ENCODE results near the gene RBM19.

RBM19 gene

DNA sequence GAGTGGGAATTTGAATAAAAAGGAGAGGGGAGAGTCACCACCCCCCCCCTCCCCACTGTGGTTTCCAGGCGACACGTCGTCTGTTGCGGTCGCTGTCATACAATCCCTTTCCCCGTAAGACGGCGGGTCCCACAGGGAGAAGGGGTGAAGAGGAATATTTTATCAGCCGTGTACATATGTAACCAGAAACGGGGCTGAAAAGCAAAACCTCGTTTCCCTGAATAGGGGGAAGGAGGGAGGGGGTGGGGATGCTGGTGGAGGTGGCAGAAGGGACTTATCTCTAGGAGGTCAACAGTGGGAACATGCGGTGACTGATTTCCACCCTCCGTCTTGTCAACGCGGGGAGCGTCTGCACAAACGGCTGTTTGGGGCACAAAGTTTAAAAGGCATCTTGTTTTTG is 171.4 kb downstream of the RBM19 start:
- Histone ChIP-seq H3K9ac (ENCODE audit: low read length) (no peak overlapping the region), H2AFZ (ENCODE audit: low read length) (no peak overlapping the region), H3K4me3 (ENCODE audit: low read depth, low read length, poor library complexity, severe bottlenecking) (no peak overlapping the region), H3F3A (ENCODE audit: insufficient read depth, low read length) (no peaks in the 10 kb centered on the region), H3K79me2 (ENCODE audit: insufficient read depth, low read length) (no peaks in the 10 kb centered on the region), H3K27ac (ENCODE audit: low read depth, low read length, poor library complexity, severe bottlenecking) (no peak overlapping the region), H3K4me2 (ENCODE audit: low read length) (no peak overlapping the region), H3K27me3 (ENCODE audit: insufficient read depth, low read length) (no peaks in the 10 kb centered on the region), H3K9me3 (ENCODE audit: low read length) (no peaks in the 10 kb centered on the region), H3K36me3 (ENCODE audit: insufficient read depth, low read length) (no peaks in the 10 kb centered on the region), H3K9me2 (ENCODE audit: low read depth, low read length) (no peaks in the 10 kb centered on the region), H3K4me1 (ENCODE audit: insufficient read depth, low read length, severe bottlenecking) (peaks cover 7% of the 10 kb centered on the region), H4K20me1 (ENCODE audit: insufficient read depth, low read length) (no peaks in the 10 kb centered on the region)
- no peak for TF ChIP-seq EZH2 (IDR thresholded peaks at IDR 0.05; ENCODE audit: borderline replicate concordance, low read length)
- TF ChIP-seq, protein P1, sequence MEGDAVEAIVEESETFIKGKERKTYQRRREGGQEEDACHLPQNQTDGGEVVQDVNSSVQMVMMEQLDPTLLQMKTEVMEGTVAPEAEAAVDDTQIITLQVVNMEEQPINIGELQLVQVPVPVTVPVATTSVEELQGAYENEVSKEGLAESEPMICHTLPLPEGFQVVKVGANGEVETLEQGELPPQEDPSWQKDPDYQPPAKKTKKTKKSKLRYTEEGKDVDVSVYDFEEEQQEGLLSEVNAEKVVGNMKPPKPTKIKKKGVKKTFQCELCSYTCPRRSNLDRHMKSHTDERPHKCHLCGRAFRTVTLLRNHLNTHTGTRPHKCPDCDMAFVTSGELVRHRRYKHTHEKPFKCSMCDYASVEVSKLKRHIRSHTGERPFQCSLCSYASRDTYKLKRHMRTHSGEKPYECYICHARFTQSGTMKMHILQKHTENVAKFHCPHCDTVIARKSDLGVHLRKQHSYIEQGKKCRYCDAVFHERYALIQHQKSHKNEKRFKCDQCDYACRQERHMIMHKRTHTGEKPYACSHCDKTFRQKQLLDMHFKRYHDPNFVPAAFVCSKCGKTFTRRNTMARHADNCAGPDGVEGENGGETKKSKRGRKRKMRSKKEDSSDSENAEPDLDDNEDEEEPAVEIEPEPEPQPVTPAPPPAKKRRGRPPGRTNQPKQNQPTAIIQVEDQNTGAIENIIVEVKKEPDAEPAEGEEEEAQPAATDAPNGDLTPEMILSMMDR (IDR thresholded peaks at IDR 0.05; ENCODE audit: low read length) = no peak

DNA sequence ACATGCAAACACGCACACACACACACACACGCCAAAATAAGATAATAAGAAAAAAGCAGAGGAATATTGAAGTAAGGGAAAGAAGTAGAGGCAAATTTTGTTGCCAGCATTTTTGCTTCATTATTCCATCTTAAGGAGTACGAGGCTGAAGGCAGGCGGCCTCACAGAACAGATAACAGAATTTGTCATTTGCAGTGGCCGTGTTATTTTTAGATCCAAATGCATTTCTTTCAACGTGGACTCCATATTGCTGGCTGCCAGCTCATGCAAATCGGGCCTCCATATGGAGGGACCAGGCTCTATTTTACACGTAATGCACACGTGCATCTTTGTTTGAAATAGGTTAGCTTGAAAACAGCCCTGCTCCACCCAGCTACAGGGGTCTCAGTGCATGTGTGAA is 172.9 kb downstream of the RBM19 start:
- H3K27me3 ChIP-seq (ENCODE audit: insufficient read depth, low read length) = no peaks in the 10 kb centered on the region
- no peak overlapping the region for H2AFZ ChIP-seq (ENCODE audit: low read length)
- no peaks in the 10 kb centered on the region for H3K9me3 ChIP-seq (ENCODE audit: low read length)
- H3K9ac ChIP-seq (ENCODE audit: low read length) = no peak overlapping the region
- TF ChIP-seq EZH2 (IDR thresholded peaks at IDR 0.05; ENCODE audit: borderline replicate concordance, low read length) = no peak
- TF ChIP-seq, protein P1 (IDR thresholded peaks at IDR 0.05; ENCODE audit: low read length) = no peak
- H3K4me1 ChIP-seq (ENCODE audit: insufficient read depth, low read length, severe bottlenecking) = peaks cover 7% of the 10 kb centered on the region
- H3K79me2 ChIP-seq (ENCODE audit: insufficient read depth, low read length) = no peaks in the 10 kb centered on the region
- no peaks in the 10 kb centered on the region for H3K36me3 ChIP-seq (ENCODE audit: insufficient read depth, low read length)
- no peak overlapping the region for H3K4me2 ChIP-seq (ENCODE audit: low read length)
- no peak overlapping the region for H3K4me3 ChIP-seq (ENCODE audit: low read depth, low read length, poor library complexity, severe bottlenecking)
- H3K27ac ChIP-seq (ENCODE audit: low read depth, low read length, poor library complexity, severe bottlenecking) = no peak overlapping the region
- H3K9me2 ChIP-seq (ENCODE audit: low read depth, low read length) = no peaks in the 10 kb centered on the region
- H4K20me1 ChIP-seq (ENCODE audit: insufficient read depth, low read length) = no peaks in the 10 kb centered on the region
- H3F3A ChIP-seq (ENCODE audit: insufficient read depth, low read length) = no peaks in the 10 kb centered on the region

DNA sequence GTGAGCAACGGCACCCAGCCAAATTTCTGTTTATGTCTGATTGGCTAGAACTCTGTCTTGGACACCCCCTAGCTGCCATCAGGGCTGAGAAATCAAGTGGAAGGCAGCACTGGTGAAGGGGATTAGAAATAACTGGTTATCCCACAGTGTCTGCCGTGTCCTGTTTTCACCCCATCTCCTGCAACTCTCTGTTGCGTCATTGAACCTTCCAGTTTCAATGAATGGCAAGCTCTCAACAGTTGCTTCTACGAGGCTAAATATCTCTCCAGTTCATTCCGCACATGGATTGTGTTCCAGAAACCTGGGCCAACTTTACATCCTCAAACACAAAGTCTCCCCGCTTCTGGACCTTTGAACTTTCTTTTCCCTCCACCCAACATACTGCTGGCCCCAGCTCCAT is 173.7 kb downstream of the RBM19 start:
- Histone ChIP-seq H3K9ac (ENCODE audit: low read length) (no peak overlapping the region), H3K9me3 (ENCODE audit: low read length) (no peaks in the 10 kb centered on the region), H3K36me3 (ENCODE audit: insufficient read depth, low read length) (no peaks in the 10 kb centered on the region), H3K9me2 (ENCODE audit: low read depth, low read length) (no peaks in the 10 kb centered on the region), H3K4me1 (ENCODE audit: insufficient read depth, low read length, severe bottlenecking) (peaks cover 4% of the 10 kb centered on the region), H3K79me2 (ENCODE audit: insufficient read depth, low read length) (no peaks in the 10 kb centered on the region), H3K4me2 (ENCODE audit: low read length) (no peak overlapping the region), H3K27ac (ENCODE audit: low read depth, low read length, poor library complexity, severe bottlenecking) (no peak overlapping the region), H4K20me1 (ENCODE audit: insufficient read depth, low read length) (no peaks in the 10 kb centered on the region), H3F3A (ENCODE audit: insufficient read depth, low read length) (no peaks in the 10 kb centered on the region), H3K4me3 (ENCODE audit: low read depth, low read length, poor library complexity, severe bottlenecking) (no peak overlapping the region), H3K27me3 (ENCODE audit: insufficient read depth, low read length) (no peaks in the 10 kb centered on the region), H2AFZ (ENCODE audit: low read length) (no peak overlapping the region)
- TF ChIP-seq EZH2 (IDR thresholded peaks at IDR 0.05; ENCODE audit: borderline replicate concordance, low read length) = no peak
- TF ChIP-seq, protein P1 (IDR thresholded peaks at IDR 0.05; ENCODE audit: low read length) = no peak
